ENCODE results near the gene CFAP97.

The CFAP97 gene

GRCh38 chr4:185205697-185206342, 2.0 kb upstream of the CFAP97 start:
- TF ChIP-seq TAF1 (IDR thresholded peaks at IDR 0.05; ENCODE audit: borderline replicate concordance, insufficient read depth, low read length): no peak
- no peak for TF ChIP-seq SIN3A (IDR thresholded peaks at IDR 0.05; ENCODE audit: borderline replicate concordance, insufficient read depth, low read length)

- TF ChIP-seq TAF1 (IDR thresholded peaks at IDR 0.05; ENCODE audit: borderline replicate concordance, insufficient read depth, low read length) (no peak), REST (IDR thresholded peaks at IDR 0.05; ENCODE audit: insufficient read depth in 1 of 2, low read depth in 2 of 2, low read length in 2 of 2) (no peak), FOXP2 (optimal IDR thresholded peaks at IDR 0.05; ENCODE audit: borderline replicate concordance, extremely low read depth, extremely low read length, insufficient read depth) (no peak), POLR2AphosphoS5 (IDR thresholded peaks at IDR 0.05; ENCODE audit: low read depth, low read length) (no peak), SIN3A (IDR thresholded peaks at IDR 0.05; ENCODE audit: borderline replicate concordance, insufficient read depth, low read length) (0 out of 2 replicates have a peak, but pooled peaks have one; percentile 75)
These were observed 574 bp upstream of the CFAP97 start for GRCh38 chr4:185204238-185204910.

- TF ChIP-seq REST (IDR thresholded peaks at IDR 0.05; ENCODE audit: insufficient read depth in 1 of 2, low read depth in 2 of 2, low read length in 2 of 2) (no peak), TAF1 (IDR thresholded peaks at IDR 0.05; ENCODE audit: borderline replicate concordance, insufficient read depth, low read length) (no peak), POLR2AphosphoS5 (IDR thresholded peaks at IDR 0.05; ENCODE audit: low read depth, low read length) (no peak), SIN3A (IDR thresholded peaks at IDR 0.05; ENCODE audit: borderline replicate concordance, insufficient read depth, low read length) (no peak), FOXP2 (optimal IDR thresholded peaks at IDR 0.05; ENCODE audit: borderline replicate concordance, extremely low read depth, extremely low read length, insufficient read depth) (no peak)
These were observed 765 bp downstream of the CFAP97 start for GRCh38 chr4:185202984-185203485.

GRCh38 chr4:185201977-185202962, 1.5 kb downstream of the CFAP97 start:
- TF ChIP-seq REST (IDR thresholded peaks at IDR 0.05; ENCODE audit: insufficient read depth in 1 of 2, low read depth in 2 of 2, low read length in 2 of 2) (peak in 1 of 2 experiments; percentile 42; a peak in 1 of 4 replicates), POLR2AphosphoS5 (IDR thresholded peaks at IDR 0.05; ENCODE audit: low read depth, low read length) (no peak), SIN3A (IDR thresholded peaks at IDR 0.05; ENCODE audit: borderline replicate concordance, insufficient read depth, low read length) (no peak), FOXP2 (optimal IDR thresholded peaks at IDR 0.05; ENCODE audit: borderline replicate concordance, extremely low read depth, extremely low read length, insufficient read depth) (no peak), TAF1 (IDR thresholded peaks at IDR 0.05; ENCODE audit: borderline replicate concordance, insufficient read depth, low read length) (no peak)

GRCh38 chr4:185196437-185196836, 7.4 kb downstream of the CFAP97 start:
- no peak for TF ChIP-seq TAF1 (IDR thresholded peaks at IDR 0.05; ENCODE audit: borderline replicate concordance, insufficient read depth, low read length)
- TF ChIP-seq REST (IDR thresholded peaks at IDR 0.05; ENCODE audit: insufficient read depth in 1 of 2, low read depth in 2 of 2, low read length in 2 of 2): no peak
- TF ChIP-seq FOXP2 (optimal IDR thresholded peaks at IDR 0.05; ENCODE audit: borderline replicate concordance, extremely low read depth, extremely low read length, insufficient read depth): no peak
- no peak for TF ChIP-seq POLR2AphosphoS5 (IDR thresholded peaks at IDR 0.05; ENCODE audit: low read depth, low read length)
- no peak for TF ChIP-seq SIN3A (IDR thresholded peaks at IDR 0.05; ENCODE audit: borderline replicate concordance, insufficient read depth, low read length)
